Measurements from ENCODE around the gene TMEM143.
"Not testable (repeated sequence)": the region's sequence is repeated elsewhere in the genome, so short reads cannot be mapped to it uniquely, and the experiment has no call there.

Gene TMEM143

GRCh38 chr19:48297975-48298374 is 65.8 kb downstream of the TMEM143 start:
- in situ Hi-C loops (cut with MboI; ENCODE audit: low sequenced_read_pairs): no loop called here

- in situ Hi-C loops (cut with MboI; ENCODE audit: low sequenced_read_pairs): no loop called here
Measured at GRCh38 chr19:48296963-48297734, 66.6 kb downstream of the TMEM143 start.

DNA sequence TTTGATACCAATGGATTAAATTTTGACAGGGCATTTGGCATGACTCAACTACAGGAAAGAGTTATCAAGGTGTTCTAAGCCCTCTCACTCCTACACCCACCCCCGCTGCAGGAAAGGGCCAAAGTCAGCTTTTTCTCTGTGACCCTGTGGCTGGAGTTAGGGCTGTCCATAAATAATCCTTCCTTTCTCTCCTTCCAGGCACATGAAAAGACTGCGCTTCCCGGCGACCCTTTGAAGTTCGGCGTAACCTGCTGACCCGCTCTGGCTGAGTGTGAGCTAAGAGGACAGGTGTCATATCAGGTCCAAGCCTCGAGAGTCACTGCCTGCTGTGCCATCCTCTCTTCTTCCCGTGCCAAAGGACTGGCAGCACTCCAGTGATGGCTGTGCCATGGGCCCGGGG is 68.3 kb downstream of the TMEM143 start:
- in situ Hi-C loops (cut with MboI; ENCODE audit: low sequenced_read_pairs): no loop called here

GRCh38 chr19:48292798-48293197 is 70.9 kb downstream of the TMEM143 start:
- in situ Hi-C loops (cut with MboI; ENCODE audit: low sequenced_read_pairs): no loop called here

DNA sequence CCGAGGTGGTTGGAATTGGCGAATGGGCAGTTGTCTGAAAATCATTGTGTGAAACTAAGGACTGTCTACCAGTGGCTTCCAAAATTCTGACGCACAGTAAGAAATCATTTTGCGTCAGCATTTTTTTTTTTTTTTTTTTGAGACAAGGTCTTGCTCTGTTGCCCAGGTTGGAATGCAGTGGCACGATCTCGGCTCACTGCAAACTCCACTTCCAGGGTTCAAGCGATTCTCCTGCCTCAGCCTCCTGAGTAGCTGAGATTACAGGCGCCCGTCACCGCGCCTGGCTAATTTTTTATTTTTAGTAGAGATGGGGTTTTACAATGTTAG is 72.3 kb downstream of the TMEM143 start:
- in situ Hi-C loops (cut with MboI; ENCODE audit: low sequenced_read_pairs): not testable (repeated sequence)

DNA sequence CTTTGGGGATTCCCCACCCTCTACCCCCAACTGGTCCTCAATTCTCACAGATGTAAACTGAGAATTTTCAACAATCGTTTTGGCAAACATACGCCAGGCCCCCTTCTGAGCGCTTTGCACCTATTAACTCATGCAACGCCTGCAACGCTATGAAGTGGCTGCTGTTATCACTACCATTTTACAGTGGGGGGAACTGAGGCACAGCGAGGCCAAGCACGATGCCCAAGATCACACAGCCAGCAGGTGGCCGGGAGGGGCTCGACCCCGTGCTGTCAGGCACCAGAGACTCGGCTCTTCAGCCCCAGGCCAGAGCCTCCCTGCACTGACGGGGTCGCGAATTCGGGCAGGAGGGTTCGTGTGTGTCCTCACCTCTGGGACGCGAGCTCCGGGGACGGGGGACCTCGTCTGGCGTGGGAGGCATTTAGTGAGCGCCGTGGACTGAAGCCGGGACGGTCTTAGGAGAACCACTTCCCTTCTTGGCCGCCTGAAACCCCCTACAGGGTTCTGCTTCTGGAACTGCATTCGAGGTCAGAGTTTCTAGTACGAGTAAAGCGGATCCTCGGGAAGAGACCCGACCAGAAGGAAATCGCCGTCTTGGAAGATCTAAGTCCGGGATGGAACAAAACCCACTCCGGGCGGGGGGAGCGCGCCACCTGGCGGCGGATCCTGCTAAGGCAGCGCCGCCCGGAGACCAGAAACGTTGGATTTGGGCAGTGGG is 72.8 kb downstream of the TMEM143 start:
- in situ Hi-C loops (cut with MboI; ENCODE audit: low sequenced_read_pairs): no loop called here

- in situ Hi-C loops (cut with MboI; ENCODE audit: low sequenced_read_pairs): no loop called here
Measured at GRCh38 chr19:48290401-48290770, 73.4 kb downstream of the TMEM143 start.

DNA sequence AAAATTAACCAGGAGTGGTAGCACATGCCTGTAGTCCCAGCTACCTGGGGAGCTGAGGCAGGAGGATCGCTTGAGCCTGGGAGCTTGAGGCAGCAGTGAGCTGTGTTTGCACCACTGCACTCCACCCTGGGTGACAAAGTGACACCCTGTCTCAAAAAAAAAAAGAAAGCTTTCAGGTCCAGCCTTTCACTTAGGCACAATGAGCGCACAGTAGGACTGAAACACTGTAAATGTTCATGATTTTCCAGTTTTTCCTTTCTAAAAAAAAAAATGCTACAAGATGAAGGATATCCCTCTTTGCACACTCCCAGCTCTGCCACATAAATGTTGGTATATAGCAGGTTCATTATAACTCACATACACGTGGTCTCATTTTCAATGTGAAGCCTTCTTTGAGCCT is 76.0 kb downstream of the TMEM143 start:
- in situ Hi-C loops (cut with MboI; ENCODE audit: low sequenced_read_pairs): no loop called here

DNA sequence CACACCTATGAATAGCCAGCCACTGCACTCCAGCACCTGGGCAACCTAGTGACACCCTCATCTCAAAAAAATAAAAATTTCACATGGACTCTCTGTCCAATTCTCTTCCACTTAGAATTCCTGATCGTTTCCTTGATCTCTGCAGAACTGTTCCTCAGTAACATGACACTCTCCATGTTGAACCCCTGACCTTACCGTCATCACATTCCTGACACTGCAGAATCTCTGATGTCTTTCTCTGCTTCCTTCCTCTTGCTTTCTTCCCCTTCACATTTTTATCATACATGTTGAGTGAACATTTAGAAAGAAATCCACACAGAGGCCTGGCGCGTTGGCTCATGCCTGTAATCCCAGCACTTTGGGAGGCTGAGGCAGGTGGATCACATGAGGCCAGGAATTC is 78.8 kb downstream of the TMEM143 start:
- in situ Hi-C loops (cut with MboI; ENCODE audit: low sequenced_read_pairs): no loop called here

GRCh38 chr19:48283908-48284307 is 79.8 kb downstream of the TMEM143 start:
- in situ Hi-C loops (cut with MboI; ENCODE audit: low sequenced_read_pairs): no loop called here

All from hTERT RPE-1 (cell line).